ENCODE results near the gene SNRK. TPM values are rescaled to one million over a fixed set of nuclear protein-coding genes. Genes with fewer than 3 reads are reported as not detected.

SNRK gene
- total and polyA plus RNA-seq, 2 experiments from 2014 or later, result 5.5 to 18.8 TPM

DNA sequence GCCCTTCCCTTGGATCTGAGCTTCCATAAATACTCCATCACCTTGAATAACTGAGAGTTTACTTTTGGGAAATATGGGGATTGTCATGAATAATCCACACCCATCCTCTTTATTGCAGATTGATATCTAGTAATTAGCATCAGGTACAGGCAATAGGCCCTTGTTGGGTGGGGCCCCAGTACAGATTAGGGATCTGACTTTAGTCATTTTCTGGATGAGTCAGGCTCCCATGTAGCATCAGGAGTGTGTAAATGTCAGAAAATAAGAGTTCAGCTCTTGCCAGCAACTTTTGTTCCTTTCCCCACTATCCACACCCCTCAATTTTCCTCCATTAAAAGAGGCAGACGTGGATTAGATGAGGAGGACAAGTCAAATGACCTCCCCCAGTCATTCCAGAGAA lies 17.7 kb upstream of the SNRK start:
- TF ChIP-seq EZH2 (IDR thresholded peaks at IDR 0.05; ENCODE audit: low read depth, unreplicated experiment), result no peak
- TF ChIP-seq, protein P1, sequence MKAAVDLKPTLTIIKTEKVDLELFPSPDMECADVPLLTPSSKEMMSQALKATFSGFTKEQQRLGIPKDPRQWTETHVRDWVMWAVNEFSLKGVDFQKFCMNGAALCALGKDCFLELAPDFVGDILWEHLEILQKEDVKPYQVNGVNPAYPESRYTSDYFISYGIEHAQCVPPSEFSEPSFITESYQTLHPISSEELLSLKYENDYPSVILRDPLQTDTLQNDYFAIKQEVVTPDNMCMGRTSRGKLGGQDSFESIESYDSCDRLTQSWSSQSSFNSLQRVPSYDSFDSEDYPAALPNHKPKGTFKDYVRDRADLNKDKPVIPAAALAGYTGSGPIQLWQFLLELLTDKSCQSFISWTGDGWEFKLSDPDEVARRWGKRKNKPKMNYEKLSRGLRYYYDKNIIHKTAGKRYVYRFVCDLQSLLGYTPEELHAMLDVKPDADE (IDR thresholded peaks at IDR 0.05), result no peak
- no peak for TF ChIP-seq JUNB (IDR thresholded peaks at IDR 0.05; ENCODE audit: unreplicated experiment)
- no peak for TF ChIP-seq CREB1 (CRISPR knock-in tag; IDR thresholded peaks at IDR 0.05; ENCODE audit: low read depth)
- no peak for TF ChIP-seq STAT1 (IDR thresholded peaks at IDR 0.05; ENCODE audit: unreplicated experiment)
- TF ChIP-seq, protein P2, sequence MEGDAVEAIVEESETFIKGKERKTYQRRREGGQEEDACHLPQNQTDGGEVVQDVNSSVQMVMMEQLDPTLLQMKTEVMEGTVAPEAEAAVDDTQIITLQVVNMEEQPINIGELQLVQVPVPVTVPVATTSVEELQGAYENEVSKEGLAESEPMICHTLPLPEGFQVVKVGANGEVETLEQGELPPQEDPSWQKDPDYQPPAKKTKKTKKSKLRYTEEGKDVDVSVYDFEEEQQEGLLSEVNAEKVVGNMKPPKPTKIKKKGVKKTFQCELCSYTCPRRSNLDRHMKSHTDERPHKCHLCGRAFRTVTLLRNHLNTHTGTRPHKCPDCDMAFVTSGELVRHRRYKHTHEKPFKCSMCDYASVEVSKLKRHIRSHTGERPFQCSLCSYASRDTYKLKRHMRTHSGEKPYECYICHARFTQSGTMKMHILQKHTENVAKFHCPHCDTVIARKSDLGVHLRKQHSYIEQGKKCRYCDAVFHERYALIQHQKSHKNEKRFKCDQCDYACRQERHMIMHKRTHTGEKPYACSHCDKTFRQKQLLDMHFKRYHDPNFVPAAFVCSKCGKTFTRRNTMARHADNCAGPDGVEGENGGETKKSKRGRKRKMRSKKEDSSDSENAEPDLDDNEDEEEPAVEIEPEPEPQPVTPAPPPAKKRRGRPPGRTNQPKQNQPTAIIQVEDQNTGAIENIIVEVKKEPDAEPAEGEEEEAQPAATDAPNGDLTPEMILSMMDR (conservative IDR thresholded peaks at IDR 0.05; ENCODE audit: low read depth in 2 of 2), result no peak
- TF ChIP-seq, protein P3, sequence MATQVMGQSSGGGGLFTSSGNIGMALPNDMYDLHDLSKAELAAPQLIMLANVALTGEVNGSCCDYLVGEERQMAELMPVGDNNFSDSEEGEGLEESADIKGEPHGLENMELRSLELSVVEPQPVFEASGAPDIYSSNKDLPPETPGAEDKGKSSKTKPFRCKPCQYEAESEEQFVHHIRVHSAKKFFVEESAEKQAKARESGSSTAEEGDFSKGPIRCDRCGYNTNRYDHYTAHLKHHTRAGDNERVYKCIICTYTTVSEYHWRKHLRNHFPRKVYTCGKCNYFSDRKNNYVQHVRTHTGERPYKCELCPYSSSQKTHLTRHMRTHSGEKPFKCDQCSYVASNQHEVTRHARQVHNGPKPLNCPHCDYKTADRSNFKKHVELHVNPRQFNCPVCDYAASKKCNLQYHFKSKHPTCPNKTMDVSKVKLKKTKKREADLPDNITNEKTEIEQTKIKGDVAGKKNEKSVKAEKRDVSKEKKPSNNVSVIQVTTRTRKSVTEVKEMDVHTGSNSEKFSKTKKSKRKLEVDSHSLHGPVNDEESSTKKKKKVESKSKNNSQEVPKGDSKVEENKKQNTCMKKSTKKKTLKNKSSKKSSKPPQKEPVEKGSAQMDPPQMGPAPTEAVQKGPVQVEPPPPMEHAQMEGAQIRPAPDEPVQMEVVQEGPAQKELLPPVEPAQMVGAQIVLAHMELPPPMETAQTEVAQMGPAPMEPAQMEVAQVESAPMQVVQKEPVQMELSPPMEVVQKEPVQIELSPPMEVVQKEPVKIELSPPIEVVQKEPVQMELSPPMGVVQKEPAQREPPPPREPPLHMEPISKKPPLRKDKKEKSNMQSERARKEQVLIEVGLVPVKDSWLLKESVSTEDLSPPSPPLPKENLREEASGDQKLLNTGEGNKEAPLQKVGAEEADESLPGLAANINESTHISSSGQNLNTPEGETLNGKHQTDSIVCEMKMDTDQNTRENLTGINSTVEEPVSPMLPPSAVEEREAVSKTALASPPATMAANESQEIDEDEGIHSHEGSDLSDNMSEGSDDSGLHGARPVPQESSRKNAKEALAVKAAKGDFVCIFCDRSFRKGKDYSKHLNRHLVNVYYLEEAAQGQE (IDR thresholded peaks at IDR 0.05; ENCODE audit: unreplicated experiment), result no peak
- no peak for TF ChIP-seq NANOG (IDR thresholded peaks at IDR 0.05; ENCODE audit: borderline replicate concordance)
- no peak for TF ChIP-seq ZNF114 (CRISPR knock-in tag; IDR thresholded peaks at IDR 0.05)
- no peak for TF ChIP-seq POLR2AphosphoS5 (IDR thresholded peaks at IDR 0.05; ENCODE audit: low read depth)
- TF ChIP-seq, protein P4, sequence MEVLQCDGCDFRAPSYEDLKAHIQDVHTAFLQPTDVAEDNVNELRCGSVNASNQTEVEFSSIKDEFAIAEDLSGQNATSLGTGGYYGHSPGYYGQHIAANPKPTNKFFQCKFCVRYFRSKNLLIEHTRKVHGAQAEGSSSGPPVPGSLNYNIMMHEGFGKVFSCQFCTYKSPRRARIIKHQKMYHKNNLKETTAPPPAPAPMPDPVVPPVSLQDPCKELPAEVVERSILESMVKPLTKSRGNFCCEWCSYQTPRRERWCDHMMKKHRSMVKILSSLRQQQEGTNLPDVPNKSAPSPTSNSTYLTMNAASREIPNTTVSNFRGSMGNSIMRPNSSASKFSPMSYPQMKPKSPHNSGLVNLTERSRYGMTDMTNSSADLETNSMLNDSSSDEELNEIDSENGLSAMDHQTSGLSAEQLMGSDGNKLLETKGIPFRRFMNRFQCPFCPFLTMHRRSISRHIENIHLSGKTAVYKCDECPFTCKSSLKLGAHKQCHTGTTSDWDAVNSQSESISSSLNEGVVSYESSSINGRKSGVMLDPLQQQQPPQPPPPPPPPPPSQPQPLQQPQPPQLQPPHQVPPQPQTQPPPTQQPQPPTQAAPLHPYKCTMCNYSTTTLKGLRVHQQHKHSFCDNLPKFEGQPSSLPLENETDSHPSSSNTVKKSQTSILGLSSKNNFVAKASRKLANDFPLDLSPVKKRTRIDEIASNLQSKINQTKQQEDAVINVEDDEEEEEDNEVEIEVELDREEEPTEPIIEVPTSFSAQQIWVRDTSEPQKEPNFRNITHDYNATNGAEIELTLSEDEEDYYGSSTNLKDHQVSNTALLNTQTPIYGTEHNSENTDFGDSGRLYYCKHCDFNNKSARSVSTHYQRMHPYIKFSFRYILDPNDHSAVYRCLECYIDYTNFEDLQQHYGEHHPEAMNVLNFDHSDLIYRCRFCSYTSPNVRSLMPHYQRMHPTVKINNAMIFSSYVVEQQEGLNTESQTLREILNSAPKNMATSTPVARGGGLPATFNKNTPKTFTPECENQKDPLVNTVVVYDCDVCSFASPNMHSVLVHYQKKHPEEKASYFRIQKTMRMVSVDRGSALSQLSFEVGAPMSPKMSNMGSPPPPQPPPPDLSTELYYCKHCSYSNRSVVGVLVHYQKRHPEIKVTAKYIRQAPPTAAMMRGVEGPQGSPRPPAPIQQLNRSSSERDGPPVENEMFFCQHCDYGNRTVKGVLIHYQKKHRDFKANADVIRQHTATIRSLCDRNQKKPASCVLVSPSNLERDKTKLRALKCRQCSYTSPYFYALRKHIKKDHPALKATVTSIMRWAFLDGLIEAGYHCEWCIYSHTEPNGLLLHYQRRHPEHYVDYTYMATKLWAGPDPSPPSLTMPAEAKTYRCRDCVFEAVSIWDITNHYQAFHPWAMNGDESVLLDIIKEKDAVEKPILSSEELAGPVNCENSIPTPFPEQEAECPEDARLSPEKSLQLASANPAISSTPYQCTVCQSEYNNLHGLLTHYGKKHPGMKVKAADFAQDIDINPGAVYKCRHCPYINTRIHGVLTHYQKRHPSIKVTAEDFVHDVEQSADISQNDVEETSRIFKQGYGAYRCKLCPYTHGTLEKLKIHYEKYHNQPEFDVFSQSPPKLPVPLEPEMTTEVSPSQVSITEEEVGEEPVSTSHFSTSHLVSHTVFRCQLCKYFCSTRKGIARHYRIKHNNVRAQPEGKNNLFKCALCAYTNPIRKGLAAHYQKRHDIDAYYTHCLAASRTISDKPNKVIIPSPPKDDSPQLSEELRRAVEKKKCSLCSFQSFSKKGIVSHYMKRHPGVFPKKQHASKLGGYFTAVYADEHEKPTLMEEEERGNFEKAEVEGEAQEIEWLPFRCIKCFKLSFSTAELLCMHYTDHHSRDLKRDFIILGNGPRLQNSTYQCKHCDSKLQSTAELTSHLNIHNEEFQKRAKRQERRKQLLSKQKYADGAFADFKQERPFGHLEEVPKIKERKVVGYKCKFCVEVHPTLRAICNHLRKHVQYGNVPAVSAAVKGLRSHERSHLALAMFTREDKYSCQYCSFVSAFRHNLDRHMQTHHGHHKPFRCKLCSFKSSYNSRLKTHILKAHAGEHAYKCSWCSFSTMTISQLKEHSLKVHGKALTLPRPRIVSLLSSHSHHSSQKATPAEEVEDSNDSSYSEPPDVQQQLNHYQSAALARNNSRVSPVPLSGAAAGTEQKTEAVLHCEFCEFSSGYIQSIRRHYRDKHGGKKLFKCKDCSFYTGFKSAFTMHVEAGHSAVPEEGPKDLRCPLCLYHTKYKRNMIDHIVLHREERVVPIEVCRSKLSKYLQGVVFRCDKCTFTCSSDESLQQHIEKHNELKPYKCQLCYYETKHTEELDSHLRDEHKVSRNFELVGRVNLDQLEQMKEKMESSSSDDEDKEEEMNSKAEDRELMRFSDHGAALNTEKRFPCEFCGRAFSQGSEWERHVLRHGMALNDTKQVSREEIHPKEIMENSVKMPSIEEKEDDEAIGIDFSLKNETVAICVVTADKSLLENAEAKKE (CRISPR knock-in tag; IDR thresholded peaks at IDR 0.05), result no peak
- TF ChIP-seq EZH2phosphoT487 (IDR thresholded peaks at IDR 0.05; ENCODE audit: unreplicated experiment), result no peak
- TF ChIP-seq ZNF331 (CRISPR knock-in tag; IDR thresholded peaks at IDR 0.05; ENCODE audit: low read depth), result no peak
- H3K27me3 Mint-ChIP-seq (ENCODE audit: insufficient read depth, low read depth, poor library complexity), result no peaks in the 10 kb centered on the region
- ATAC-seq, result no peak

More for the DNA sequence above, 17.7 kb upstream of the SNRK start:
- no peaks in the 10 kb centered on the region for H3F3A ChIP-seq (replicated peaks; ENCODE audit: low read depth)
- no peaks in the 10 kb centered on the region for H4K20me1 ChIP-seq (replicated peaks; ENCODE audit: insufficient read depth)
- Mint-ChIP-seq H3K4me3 (no peak overlapping the region), H3K4me1 (no peaks in the 10 kb centered on the region), H3K36me3 (ENCODE audit: low read depth) (no peaks in the 10 kb centered on the region), H3K27ac (no peak overlapping the region), H3K9me3 (no peaks in the 10 kb centered on the region)
- no peaks in the 10 kb centered on the region for H3K9me2 ChIP-seq (ENCODE audit: insufficient read depth)
- no peaks in the 10 kb centered on the region for H3K4me1 ChIP-seq (ENCODE audit: insufficient read depth)
- no peaks in the 10 kb centered on the region for H3K79me2 ChIP-seq (replicated peaks; ENCODE audit: insufficient read depth)
- H2AFZ ChIP-seq, result no peak overlapping the region
- no peak for DNase-seq (ENCODE audit: low spot score)
- H3K4me2 ChIP-seq, result no peak overlapping the region
- no peaks in the 10 kb centered on the region for H3K27me3 ChIP-seq (ENCODE audit: insufficient read depth)
- H3K4me3 ChIP-seq, result no peak overlapping the region
- no peak overlapping the region for H3K27ac ChIP-seq (ENCODE audit: low read depth)
- H3K36me3 ChIP-seq (ENCODE audit: insufficient read depth), result no peaks in the 10 kb centered on the region

Measured in GM23338 (cell line).